Measurements from ENCODE around the gene ASPG. TPM values are rescaled to one million over a fixed set of nuclear protein-coding genes. Genes with fewer than 3 reads are reported as not detected.

ASPG gene
- total RNA-seq, 4 donors from 2014 or later, result 1.5 to 2.0 (median 1.9) TPM; not detected in 1

GRCh38 chr14:104138718-104139459, 53.4 kb downstream of the ASPG start:
- TF ChIP-seq, protein P1, sequence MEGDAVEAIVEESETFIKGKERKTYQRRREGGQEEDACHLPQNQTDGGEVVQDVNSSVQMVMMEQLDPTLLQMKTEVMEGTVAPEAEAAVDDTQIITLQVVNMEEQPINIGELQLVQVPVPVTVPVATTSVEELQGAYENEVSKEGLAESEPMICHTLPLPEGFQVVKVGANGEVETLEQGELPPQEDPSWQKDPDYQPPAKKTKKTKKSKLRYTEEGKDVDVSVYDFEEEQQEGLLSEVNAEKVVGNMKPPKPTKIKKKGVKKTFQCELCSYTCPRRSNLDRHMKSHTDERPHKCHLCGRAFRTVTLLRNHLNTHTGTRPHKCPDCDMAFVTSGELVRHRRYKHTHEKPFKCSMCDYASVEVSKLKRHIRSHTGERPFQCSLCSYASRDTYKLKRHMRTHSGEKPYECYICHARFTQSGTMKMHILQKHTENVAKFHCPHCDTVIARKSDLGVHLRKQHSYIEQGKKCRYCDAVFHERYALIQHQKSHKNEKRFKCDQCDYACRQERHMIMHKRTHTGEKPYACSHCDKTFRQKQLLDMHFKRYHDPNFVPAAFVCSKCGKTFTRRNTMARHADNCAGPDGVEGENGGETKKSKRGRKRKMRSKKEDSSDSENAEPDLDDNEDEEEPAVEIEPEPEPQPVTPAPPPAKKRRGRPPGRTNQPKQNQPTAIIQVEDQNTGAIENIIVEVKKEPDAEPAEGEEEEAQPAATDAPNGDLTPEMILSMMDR (IDR thresholded peaks at IDR 0.05), result no peak
- ATAC-seq (ENCODE audit: low FRiP score), result no peak
- DNase-seq (ENCODE audit: low spot score), result no peak

GRCh38 chr14:104139460-104140212, 54.1 kb downstream of the ASPG start:
- ATAC-seq (ENCODE audit: low FRiP score), result no peak
- TF ChIP-seq, protein P1 (IDR thresholded peaks at IDR 0.05), result no peak
- no peak for DNase-seq (ENCODE audit: low spot score)

GRCh38 chr14:104140213-104140462, 54.6 kb downstream of the ASPG start:
- TF ChIP-seq, protein P1 (IDR thresholded peaks at IDR 0.05), result no peak
- ATAC-seq (ENCODE audit: low FRiP score) (no peak), DNase-seq (ENCODE audit: low spot score) (no peak)

DNA sequence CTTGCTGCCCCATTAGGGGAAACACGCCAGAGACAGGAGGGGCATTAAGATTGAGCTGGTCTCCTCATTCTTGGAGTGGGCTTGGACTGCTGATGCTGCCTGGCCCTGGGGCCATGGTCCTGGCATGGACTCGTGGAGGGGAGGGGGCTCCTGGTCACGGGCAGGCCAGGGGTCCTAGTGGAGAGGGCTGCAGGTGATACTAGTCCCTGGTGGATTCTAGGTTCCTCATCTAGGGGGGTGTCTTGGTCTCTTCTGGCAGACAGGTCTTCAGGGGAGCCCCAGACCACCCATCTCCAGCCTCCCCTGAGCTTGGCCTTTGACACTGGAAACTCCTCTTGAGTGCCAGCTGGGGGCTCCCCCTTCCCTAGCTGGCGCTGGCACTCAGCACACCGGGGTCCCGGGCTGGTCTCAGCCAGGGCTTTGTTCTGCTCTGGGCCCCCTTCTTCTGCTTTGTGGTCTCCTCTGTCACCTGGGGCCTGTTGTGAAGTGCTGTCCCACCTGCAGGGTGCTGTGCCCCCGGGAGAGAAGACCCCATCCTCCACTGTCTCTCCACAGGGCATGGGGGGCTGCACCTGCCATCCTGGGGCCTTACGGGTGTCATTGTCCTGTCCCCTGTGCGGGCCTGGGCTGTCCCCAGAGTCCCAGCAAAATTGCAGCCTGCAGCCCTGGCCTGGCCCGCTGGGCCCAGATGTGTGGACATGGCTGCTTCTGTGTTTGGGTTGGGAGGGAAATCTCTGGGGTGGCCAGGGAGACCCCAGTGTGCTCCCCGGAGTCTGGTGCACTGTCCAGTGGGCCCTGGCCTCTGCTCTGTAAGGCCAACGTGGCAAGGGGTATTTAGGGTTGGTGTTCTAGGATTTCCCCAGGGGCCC, 55.2 kb downstream of the ASPG start:
- TF ChIP-seq, protein P1 (IDR thresholded peaks at IDR 0.05), result no peak
- ATAC-seq (ENCODE audit: low FRiP score) (no peak), DNase-seq (ENCODE audit: low spot score) (no peak)

GRCh38 chr14:104141621-104142091, 56.2 kb downstream of the ASPG start:
- TF ChIP-seq, protein P1 (IDR thresholded peaks at IDR 0.05), result no peak
- DNase-seq (ENCODE audit: low spot score), result no peak

GRCh38 chr14:104142136-104142945, 56.8 kb downstream of the ASPG start:
- DNase-seq (ENCODE audit: low spot score), result no peak
- TF ChIP-seq, protein P1 (IDR thresholded peaks at IDR 0.05), result no peak

More at GRCh38 chr14:104141621-104142091, 56.2 kb downstream of the ASPG start:
- no peak for ATAC-seq (ENCODE audit: low FRiP score)

More at GRCh38 chr14:104142136-104142945, 56.8 kb downstream of the ASPG start:
- no peak for ATAC-seq (ENCODE audit: low FRiP score)

Measured in omental fat pad (tissue), 4 donors.